ENCODE data around the gene ANK3.

Gene ANK3

DNA sequence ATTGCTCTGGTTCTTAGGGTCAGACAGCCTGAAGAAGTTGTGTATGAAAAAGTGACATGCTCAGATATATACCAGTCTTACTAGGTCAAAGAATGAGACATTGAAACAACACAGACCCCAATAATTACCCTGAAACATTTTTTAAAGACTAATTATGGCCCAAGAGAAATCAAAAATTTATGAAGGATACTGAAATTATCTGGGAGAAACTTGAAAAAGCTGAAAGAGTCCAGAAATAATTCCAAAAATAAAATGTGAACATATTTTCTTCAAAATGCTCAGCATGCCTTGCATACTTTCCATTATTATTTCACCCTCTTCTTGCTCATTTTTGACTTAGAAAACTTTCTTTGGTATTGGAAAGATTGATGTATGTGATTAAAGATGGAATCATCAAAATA is 284.4 kb downstream of the ANK3 start:
- POLR2A ChIA-PET, result no interaction called here
- no peak overlapping the region for H3K4me3 ChIP-seq (ENCODE audit: low read depth, low read length)
- DNase-seq (ENCODE audit: low read depth, low spot score), result no peak
- CTCF ChIA-PET, result interaction anchor here (0.9 to 18.2 kb wide), 5 partner anchors 9 to 339 kb away, joined by 7 to 415 read pairs (median 7); no protein-coding TSS in a partner anchor
- TF ChIP-seq, protein P1, sequence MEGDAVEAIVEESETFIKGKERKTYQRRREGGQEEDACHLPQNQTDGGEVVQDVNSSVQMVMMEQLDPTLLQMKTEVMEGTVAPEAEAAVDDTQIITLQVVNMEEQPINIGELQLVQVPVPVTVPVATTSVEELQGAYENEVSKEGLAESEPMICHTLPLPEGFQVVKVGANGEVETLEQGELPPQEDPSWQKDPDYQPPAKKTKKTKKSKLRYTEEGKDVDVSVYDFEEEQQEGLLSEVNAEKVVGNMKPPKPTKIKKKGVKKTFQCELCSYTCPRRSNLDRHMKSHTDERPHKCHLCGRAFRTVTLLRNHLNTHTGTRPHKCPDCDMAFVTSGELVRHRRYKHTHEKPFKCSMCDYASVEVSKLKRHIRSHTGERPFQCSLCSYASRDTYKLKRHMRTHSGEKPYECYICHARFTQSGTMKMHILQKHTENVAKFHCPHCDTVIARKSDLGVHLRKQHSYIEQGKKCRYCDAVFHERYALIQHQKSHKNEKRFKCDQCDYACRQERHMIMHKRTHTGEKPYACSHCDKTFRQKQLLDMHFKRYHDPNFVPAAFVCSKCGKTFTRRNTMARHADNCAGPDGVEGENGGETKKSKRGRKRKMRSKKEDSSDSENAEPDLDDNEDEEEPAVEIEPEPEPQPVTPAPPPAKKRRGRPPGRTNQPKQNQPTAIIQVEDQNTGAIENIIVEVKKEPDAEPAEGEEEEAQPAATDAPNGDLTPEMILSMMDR (IDR thresholded peaks at IDR 0.05; ENCODE audit: insufficient read depth, low read length, missing control alignments), result no peak

DNA sequence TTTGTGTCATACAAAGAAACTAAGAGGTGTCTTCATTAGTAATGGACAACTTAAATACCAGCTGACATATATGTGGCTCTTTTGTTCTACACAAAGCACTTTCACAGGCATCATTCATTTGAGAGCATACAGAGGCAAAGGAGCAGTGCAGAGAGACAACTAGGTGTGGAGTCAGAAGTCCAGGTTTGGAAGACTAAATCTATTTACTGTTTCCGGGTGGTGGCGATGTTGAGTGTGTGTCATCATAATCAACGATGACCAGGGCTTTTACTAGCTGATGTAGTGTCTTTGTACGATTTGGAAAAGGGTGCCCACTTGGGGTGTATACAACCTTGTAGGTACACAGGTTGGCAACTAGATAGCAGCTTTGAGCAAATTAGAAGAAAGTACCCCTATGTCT is 287.9 kb downstream of the ANK3 start:
- TF ChIP-seq, protein P1 (IDR thresholded peaks at IDR 0.05; ENCODE audit: insufficient read depth, low read length, missing control alignments), result no peak
- no peak overlapping the region for H3K4me3 ChIP-seq (ENCODE audit: low read depth, low read length)
- no peak for DNase-seq (ENCODE audit: low read depth, low spot score)
- ChIA-PET POLR2A (no interaction called here), CTCF (interaction anchor here (1.2 to 18.2 kb wide), 10 partner anchors 9 to 476 kb away, joined by 3 to 415 read pairs (median 26); no protein-coding TSS in a partner anchor)

DNA sequence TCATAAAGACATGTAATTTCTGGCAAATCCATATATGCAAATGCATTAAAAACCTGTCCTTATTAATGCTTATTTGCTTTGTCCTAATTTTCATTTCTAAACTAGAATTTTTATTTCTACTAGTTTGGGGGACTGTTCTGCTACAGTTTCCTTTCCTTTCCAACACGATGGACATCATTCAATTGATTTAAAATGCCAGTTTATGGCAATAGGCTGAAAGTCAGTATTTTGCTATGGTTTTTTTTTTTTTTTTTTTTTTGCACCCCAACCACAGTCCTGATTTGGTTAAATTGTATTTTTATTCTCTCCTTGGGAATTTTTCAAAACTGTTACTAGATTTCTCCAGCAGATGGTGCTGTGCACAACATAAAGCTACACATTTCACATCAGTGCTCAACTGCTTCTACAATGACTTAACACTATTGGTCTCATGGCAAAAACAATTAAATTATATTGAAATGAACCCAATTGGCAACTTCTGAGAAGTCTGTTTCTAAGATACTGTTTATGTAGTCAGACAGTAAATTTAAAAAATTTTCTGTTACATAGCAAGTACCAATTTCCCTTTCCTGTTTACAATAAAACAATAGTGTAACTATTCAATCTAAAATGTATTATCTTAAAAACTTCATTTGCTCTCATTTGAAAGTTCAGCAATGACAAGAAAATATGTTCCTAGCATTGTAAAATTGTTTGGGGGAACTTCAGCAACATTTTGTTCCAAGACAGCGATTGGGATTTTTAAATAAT is 289.5 kb downstream of the ANK3 start:
- TF ChIP-seq, protein P1 (IDR thresholded peaks at IDR 0.05; ENCODE audit: insufficient read depth, low read length, missing control alignments), result peak; percentile 44
- no peak overlapping the region for H3K4me3 ChIP-seq (ENCODE audit: low read depth, low read length)
- no peak for DNase-seq (ENCODE audit: low read depth, low spot score)
- CTCF ChIA-PET, result interaction anchor here (0.6 to 18.2 kb wide), 23 partner anchors 9 to 549 kb away, joined by 3 to 415 read pairs (median 5); no protein-coding TSS in a partner anchor
- POLR2A ChIA-PET, result no interaction called here

DNA sequence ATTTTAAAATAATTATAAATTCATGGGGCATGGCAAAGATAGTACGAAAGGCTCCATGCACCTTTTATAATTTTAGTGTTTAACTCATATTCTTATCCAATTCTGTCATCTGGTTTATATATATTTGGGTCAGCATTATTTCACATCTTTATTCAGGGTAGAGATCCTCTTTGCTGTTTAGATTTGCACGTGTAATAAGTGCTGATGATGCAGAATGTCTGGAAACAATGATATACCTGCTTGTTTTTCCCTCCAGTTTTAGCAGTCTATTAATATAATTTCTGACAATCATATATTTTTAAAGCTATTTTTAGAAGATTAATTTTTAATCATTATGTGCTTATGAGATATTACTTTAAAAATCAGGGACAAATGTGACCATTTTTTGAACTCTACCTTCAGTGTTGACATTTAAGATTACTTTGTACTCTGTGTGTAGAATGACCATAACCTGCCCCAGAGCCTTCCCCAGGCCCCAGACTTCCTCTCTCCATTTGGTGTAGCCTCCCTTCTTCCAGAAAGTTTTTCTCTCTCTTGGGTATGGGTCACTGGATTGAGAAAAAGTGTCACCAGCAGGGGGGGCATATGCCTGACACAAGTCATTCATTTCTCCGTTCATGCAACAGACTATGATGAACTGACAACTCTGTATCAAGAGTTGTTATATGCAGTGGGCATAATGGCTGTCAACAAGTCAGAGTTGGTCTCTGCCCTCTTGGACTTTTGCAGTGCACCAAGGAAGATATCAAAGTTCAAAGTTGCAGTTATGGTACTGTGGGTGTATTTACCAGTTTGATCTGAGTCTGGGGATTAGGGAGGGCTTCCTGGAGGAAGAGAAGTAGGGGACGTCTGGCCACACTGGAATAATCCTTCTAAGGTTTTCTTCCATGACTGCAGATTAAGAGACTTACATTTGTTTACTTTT is 290.7 kb downstream of the ANK3 start:
- H3K4me3 ChIP-seq (ENCODE audit: low read depth, low read length), result no peak overlapping the region
- CTCF ChIA-PET, result interaction anchor here (0.9 to 18.2 kb wide), 23 partner anchors 9 to 550 kb away, joined by 3 to 415 read pairs (median 5); no protein-coding TSS in a partner anchor
- POLR2A ChIA-PET, result no interaction called here
- TF ChIP-seq, protein P1 (IDR thresholded peaks at IDR 0.05; ENCODE audit: insufficient read depth, low read length, missing control alignments), result peak; percentile 14
- DNase-seq (ENCODE audit: low read depth, low spot score), result no peak

DNA sequence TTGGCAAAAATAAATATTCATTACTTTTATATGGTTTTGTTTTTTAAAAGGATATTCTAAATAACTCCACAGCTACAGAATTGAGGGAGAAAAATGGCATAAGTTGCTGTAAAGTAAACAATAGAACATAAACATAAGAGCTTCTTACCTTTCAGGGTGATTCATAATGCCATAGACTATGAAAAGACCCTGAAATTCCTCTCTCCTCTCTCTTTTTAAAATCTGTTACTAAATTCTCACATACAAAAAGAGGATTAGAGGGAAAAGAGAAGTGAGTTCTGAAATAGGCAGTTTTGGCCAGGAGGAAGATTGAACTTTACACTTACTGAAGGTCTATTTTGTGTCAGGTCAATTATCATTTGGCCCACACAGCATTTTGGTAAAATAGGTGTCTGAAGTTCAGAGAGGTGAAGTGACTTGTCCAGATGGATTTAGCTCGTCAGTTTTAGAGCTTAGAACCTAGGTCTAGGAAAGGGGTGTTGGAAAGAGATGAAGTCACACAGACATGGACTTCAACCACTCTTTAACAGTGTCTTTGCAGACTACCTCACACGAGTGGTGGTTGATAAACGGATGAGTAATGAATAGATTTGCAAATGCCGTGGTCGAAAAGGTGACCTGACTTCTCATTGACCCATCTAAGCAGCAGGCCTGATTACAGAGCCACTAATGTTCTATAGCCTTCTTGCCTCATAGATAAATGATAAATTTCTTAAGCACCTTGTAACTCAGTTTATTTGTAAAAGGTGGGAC is 292.7 kb downstream of the ANK3 start:
- CTCF ChIA-PET, result interaction anchor here (0.9 to 18.2 kb wide), 15 partner anchors 8 to 552 kb away, joined by 3 to 415 read pairs (median 6); no protein-coding TSS in a partner anchor
- no peak for DNase-seq (ENCODE audit: low read depth, low spot score)
- no peak overlapping the region for H3K4me3 ChIP-seq (ENCODE audit: low read depth, low read length)
- TF ChIP-seq, protein P1 (IDR thresholded peaks at IDR 0.05; ENCODE audit: insufficient read depth, low read length, missing control alignments), result no peak
- POLR2A ChIA-PET, result interaction anchor here (0.6 kb wide), 1 partner anchor 141 kb away, joined by 3 read pairs; no protein-coding TSS in a partner anchor

Measured in AG04449 (cell line).